NCI-H2171 (cell line): Measurements from ENCODE around the gene CD36.
"Not testable (repeated sequence)": the region's sequence is repeated elsewhere in the genome, so short reads cannot be mapped to it uniquely, and the experiment has no call there.

Source experiments
- DNase-seq: peaks from one replicate; lab custom pipeline; 2025; lab: John Stamatoyannopoulos, UW

CD36 gene

DNA sequence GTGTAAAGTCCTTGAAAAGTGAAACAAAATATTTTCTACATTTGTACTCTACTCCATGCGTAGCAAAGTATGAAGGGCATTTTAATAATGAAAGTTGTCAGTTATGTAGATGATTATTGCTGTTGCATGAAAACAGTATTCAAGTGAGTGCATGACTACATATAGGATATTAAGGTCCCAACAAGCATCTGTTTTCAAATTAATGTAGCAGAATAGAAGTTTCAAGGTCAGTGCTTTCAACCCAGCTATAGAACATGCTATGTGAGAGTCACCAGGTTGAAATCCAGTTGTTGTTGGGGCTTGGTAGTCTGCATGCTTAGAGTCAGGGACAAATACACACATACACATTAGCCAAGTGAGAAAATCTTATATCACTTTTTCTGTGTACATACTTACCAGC lies 14.8 kb downstream of the CD36 start:
- DNase-seq = no peak

DNA sequence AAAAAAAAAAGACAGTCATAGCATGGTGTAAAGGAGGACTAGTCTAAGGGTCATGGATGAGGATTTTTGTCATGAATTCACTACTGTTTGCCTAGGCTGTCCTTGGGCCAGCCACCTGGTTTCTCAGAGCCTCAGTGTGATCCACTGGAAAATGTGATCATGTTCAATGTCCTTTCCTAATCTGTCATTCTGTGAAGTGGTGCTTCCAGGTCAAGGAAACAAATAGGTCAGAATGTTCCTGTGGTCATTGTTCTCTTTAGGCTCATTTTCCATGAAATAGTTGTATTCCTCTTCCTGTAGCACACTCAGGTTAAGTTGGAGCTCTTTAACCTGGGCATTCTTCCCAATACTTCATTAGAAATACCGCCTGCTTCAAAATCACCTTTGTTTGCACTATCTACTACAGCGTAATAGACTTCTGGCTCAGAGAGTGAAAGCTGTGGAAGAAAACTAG lies 16.5 kb downstream of the CD36 start:
- DNase-seq = no peak

DNA sequence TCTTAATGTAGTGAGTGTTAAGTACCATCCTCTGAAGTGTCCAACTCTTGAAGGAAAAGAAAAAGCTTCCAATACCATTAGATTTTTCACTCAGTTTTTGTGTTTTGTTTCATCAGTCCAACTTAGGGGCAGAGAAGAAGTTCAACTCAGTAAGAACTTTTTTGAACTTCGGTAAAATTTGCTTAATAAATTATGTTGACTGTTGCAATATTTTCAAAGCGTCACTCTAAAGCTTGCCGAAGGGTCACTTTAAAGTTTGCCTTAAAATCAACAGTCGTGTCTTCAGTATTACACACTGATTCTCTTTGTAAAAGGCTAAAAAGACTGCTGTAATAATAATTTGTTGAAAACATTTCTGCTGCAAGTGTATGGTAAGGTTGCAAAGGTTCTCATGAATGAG lies 17.6 kb downstream of the CD36 start:
- no peak for DNase-seq

- DNase-seq = no peak
Measured at GRCh38 chr7:80659120-80660055, 20.9 kb downstream of the CD36 start.

GRCh38 chr7:80660939-80661338 lies 22.5 kb downstream of the CD36 start:
- DNase-seq = no peak

DNA sequence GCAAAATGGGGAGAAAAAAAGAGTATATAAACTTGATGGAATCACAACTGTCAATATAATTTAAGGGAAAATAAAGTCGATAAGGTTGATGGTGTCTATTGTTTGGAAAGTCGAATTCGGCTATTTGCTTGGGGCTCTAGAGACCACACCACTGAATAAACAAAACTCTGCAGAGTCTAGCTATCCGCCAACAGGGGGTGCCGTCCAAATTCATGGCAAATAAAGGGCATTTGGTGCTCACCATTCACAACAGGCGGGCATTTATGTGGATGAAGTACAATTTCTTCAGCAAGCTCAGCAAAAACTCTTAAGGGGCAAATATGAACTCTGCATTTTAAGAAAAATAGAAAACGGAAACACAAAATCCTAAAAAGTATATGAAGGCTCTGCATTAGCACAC lies 23.3 kb downstream of the CD36 start:
- no peak for DNase-seq

- no peak for DNase-seq
Measured at GRCh38 chr7:80662252-80662651, 23.8 kb downstream of the CD36 start.

- DNase-seq = peak; percentile 35
Measured at GRCh38 chr7:80665526-80665925, 27.1 kb downstream of the CD36 start.

DNA sequence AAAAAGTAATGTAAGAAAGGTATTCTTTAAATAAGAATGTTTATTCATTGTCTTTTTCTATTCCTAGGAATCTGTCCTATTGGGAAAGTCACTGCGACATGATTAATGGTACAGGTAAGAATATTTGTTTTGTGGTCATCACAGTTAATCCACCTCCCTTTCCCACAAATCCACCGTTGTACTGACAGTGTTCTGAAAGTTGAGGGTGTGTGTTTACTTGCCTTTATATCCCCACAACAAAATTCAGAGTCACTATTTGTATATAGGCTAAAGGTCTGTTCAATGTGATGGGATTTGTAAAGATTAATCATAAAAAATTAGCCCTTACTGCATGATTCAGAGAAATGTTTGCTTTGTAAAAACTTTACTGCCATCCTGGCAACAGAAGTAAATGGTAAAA lies 27.9 kb downstream of the CD36 start:
- DNase-seq = no peak

DNA sequence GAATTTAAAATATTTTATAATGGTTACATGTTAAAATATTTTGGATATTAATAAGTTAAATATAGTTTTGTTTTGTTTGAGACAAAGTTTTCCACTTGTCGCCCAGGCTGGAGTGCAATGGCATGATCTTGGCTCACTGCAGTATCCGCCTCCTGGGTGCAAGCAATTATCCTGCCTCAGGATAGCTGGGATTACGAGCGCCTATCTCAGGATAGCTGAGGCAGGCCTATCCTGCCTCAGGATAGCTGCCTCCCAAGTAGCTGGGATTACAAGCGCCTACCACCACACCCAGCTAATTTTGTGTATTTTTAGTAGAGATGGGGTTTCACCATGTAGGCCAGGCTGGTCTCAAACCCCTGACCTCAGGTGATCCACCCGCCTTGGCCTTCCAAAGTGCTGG lies 30.9 kb downstream of the CD36 start:
- not testable (repeated sequence) for DNase-seq

GRCh38 chr7:80671744-80672143 lies 33.3 kb downstream of the CD36 start:
- DNase-seq = no peak

DNA sequence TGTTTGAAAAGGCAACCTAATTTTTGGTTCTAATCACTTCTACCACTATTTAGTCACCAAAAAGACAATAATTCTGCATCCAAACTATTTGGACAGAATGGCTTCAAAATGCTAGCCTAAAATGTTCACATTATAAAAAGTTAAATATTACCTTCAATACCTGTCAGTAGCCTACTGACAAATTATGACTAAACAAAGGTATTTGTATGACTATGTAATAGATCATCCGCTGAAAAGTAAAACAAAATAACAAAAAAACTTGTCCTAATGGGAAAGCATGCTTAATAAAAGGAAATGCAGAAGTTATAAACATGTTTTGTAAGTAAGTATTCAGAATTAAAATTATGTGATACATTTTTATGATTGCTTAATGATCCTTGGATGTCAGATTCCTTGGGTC lies 36.6 kb downstream of the CD36 start:
- no peak for DNase-seq

DNA sequence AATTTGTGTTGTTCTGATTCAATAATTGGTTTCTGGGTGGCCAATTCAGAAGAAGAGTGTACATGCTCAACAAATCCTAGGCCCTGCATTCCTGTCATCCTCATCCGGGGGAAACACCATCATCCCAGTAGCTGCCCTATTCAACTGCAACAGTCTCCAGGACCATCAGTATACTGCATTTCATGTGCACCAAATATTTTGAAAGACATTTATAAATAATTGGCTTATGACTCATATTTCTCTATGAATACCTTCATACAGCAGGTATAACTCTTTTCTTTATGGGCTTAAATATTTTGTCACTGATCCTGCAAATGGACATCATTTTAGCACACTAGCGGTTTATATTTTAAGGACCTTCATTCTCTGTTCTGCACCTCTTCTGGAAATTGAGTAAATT lies 38.0 kb downstream of the CD36 start:
- DNase-seq = no peak

GRCh38 chr7:80677629-80678028 lies 39.2 kb downstream of the CD36 start:
- no peak for DNase-seq

GRCh38 chr7:80678707-80679106 lies 40.3 kb downstream of the CD36 start:
- DNase-seq = no peak

DNA sequence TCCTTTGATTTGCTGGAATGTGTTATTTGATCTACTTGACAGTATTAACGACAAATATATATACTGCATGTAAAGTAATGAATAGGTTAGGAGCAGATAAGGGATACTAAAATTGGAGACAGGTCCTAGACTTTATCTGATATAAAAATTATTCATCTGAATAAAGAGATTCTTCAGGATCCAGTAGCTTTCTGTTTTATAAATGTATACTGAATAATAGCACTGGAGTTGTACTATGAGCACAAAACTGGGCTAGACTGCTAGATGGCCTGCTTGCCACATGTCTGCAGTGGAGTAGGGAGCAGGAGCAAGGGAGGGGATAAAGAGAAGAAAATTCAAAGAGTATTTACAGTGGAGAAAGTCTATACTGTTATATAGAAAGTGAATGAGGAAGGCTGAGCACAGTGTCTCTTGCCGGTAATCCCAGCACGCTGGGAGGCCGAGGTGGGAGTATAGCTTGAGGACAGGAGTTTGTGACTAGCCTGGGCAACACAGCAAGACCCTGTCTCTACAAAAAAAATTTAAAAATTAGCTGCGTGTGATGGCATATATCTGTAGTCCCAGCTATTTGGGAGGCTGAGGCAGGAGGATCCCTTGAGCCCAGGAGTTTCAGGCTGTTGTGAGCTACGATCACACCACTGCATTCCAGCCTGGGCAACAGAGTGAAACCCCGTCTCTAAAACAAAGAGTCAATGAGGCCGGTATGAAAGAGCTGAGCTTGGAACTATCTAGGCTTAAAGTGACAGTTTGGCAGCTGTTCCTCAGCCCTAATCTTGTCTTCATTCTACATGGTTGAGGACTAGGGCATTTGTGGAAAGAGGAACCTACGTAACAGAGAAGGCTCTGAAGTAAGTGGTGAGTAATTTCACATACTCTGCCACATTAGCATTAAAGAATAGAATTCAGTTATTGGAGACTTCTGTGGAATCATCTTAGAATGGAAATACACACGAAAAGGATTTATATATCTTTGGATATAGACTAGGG lies 41.8 kb downstream of the CD36 start:
- no peak for DNase-seq

DNA sequence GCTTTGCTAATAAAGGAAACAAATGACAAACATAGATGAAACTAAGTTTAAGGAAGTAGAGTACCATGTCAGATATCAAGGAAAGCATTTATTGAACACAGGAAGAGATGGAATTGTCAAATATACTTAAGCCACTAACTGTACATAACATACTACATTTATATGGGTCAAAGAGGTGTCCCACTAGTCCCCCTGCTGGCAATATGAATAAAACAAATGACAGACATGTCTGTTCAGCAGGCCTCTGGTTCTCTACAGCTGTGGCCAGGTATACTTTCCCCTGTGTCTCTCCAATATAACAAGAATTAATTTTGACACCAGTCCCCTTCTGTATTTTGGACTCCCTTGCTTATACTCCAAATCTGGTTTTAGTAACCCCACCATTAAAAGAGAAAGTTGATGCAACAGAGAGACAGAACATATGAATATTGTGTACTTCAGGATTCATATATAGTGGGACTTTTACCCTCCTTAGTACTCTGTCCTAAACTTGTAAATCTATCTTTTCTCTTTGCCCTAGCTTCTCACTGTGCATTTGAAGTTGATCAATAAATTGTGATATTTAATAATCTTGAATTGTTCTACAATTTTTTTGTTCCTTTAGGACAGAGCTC lies 42.9 kb downstream of the CD36 start:
- DNase-seq = no peak

DNA sequence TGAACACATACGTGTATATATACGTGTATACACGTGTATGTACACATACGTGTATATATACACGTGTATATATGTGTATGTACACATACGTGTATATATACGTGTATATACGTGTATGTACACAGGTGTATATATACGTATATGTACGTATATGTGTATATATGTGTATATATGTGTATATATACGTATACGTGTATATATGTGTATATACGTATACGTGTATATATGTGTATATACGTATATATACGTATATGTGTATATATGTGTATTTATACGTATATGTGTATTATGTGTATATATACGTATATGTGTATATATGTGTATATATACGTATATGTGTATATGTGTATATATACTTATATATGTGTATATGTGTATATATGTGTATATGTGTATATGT lies 44.3 kb downstream of the CD36 start:
- DNase-seq = no peak

- DNase-seq = no peak
Measured at GRCh38 chr7:80686576-80686975, 48.1 kb downstream of the CD36 start.

GRCh38 chr7:80699045-80699638 lies 60.7 kb downstream of the CD36 start:
- DNase-seq = peak; percentile 22

DNA sequence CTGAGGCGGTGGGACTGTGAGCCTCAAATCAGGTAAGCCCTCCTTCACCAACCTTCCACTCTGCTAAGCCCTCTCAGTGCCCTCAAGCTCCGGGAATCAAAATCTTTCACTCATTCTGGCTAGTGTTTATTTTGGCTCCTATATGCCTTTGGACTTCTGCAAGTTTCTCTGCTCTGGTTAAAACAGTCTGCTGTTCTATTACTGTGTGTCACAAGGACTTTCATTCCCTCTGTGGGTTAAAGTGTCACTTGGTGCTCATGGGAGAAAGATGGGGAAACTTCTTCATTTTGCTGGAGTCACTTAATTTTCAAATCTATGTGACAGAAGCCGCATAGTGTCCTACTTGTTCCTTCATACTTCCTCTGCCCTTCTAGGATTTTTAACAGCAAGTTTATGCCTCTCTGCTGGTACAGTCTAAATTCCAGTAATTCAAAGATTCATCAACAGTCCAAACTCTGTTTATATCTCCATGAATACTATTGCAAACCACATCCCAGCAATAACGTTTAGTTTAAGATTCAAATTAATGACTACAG lies 61.3 kb downstream of the CD36 start:
- DNase-seq = no peak

DNA sequence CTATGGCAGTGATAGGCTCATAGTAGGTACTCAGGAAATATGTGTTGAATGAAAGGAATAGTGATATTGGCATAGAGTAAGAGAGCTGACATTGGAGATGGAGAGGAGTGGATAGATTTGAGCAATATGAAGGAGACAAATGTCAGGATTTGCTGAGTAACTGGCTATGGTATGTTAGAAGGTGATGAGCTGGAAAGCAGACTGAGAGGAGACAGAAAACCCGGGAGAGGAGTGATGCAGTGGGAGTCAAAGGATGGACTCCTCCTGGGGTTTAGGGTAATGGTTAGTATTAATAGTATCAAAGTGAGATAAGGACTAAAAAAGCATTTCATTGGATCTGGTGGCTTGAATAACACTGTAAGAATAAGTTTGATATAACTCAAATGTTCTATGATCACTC lies 64.8 kb downstream of the CD36 start:
- DNase-seq = no peak
